H1 (cell line): ENCODE measurements around the gene CCDC71. TPM values are rescaled to one million over a fixed set of nuclear protein-coding genes. Genes with fewer than 3 reads are reported as not detected.

Experiments used
- CTCF ChIA-PET: fragments of 300-600 bp; sonication (Branson Sonifier 250); formaldehyde crosslinking; loops from one replicate; lab custom pipeline; 2021; ENCODE audit not compliant: partially characterized antibody; lab: Charles Lee
- POLR2A ChIA-PET: fragments of 300-600 bp; sonication (Branson Sonifier 250); formaldehyde crosslinking; loops from one replicate; lab custom pipeline; 2021; ENCODE audit warnings: inconsistent platforms; ENCODE audit not compliant: partially characterized antibody; lab: Charles Lee
- DNase-seq, 2 experiments: peaks; one replicate each; pipeline versions ENCODE4 v3.0.0 to v3.0.0-alpha.2; 2010 to 2022; ENCODE audit warnings: low spot score in 2 of 2, low read depth in 1 of 2, mixed read lengths in 1 of 2
- FAIRE-seq: peaks from 2 replicates; lab custom pipeline; 2011; peaks lifted over from hg19 to GRCh38; lab: Jason Lieb, UNC
- H2AFZ ChIP-seq: 2 replicates; pipeline ENCODE4 v1.8.1; 2012; ENCODE audit warnings: low read length, inconsistent platforms
- H2AK5ac ChIP-seq: 2 replicates; pipeline ENCODE4 v1.6.1; 2013; ENCODE audit warnings: low read depth, low read length
- H2BK120ac ChIP-seq: replicated peaks from 2 replicates; pipeline ENCODE3; 2013; ENCODE audit warnings: low read depth, low read length, inconsistent platforms
- H2BK12ac ChIP-seq: 2 replicates; pipeline ENCODE4 v1.6.1; 2013; ENCODE audit warnings: low read depth, low read length
- H2BK15ac ChIP-seq: 2 replicates; pipeline ENCODE4 v1.6.1; 2013; ENCODE audit warnings: low read length
- H2BK20ac ChIP-seq: 2 replicates; pipeline ENCODE4 v1.6.1; 2013; ENCODE audit warnings: low read length
- H2BK5ac ChIP-seq: 2 replicates; pipeline ENCODE4 v1.6.1; 2013; ENCODE audit warnings: low read depth, low read length
- H3K14ac ChIP-seq: 2 replicates; pipeline ENCODE4 v1.6.1; 2013; ENCODE audit warnings: inconsistent platforms; ENCODE audit not compliant: insufficient read length
- H3K18ac ChIP-seq: 2 replicates; pipeline ENCODE4 v1.6.1; 2013; ENCODE audit warnings: low read length; ENCODE audit errors: extremely low read depth
- H3K23ac ChIP-seq: 2 replicates; pipeline ENCODE4 v1.6.1; 2013; ENCODE audit warnings: inconsistent platforms; ENCODE audit not compliant: insufficient read length
- H3K23me2 ChIP-seq: 2 replicates; pipeline ENCODE4 v1.6.1; 2013; ENCODE audit warnings: low read depth, low read length
- H3K27ac ChIP-seq: 2 replicates; pipeline ENCODE4 v1.6.1; 2011; ENCODE audit warnings: low read depth, low read length, inconsistent platforms
- H3K27me3 ChIP-seq, 4 experiments: replicated peaks in 1 of 4; 1 replicate in 1 of 4; 2 replicates in 3 of 4; pipeline versions ENCODE4 v1.6.1 to v1.8.1; 2011 to 2013; ENCODE audit warnings: low read length in 3 of 4, mild to moderate bottlenecking in 3 of 4, inconsistent platforms in 2 of 4, mixed read lengths in 2 of 4, moderate library complexity in 1 of 4; ENCODE audit not compliant: control insufficient read depth in 3 of 4, insufficient read depth in 3 of 4; ENCODE audit errors: extremely low read depth in 1 of 4
- H3K36me3 ChIP-seq, 4 experiments: 2 replicates each; pipeline versions ENCODE4 v1.6.1 to v1.8.1; 2011 to 2013; ENCODE audit warnings: mild to moderate bottlenecking in 4 of 4, low read length in 3 of 4, moderate library complexity in 2 of 4, control low read depth in 1 of 4, inconsistent platforms in 1 of 4; ENCODE audit not compliant: insufficient read depth in 4 of 4, control insufficient read depth in 2 of 4
- H3K4ac ChIP-seq: replicated peaks from 2 replicates; pipeline ENCODE3; 2013; ENCODE audit warnings: low read length, low read depth, mixed read lengths, inconsistent platforms; ENCODE audit not compliant: insufficient read length
- H3K4me1 ChIP-seq, 4 experiments: replicated peaks in 1 of 4; 1 replicate in 1 of 4; 2 replicates in 3 of 4; pipeline versions ENCODE4 v1.6.1 to v1.8.1; 2011 to 2013; ENCODE audit warnings: low read length in 3 of 4, inconsistent platforms in 2 of 4, mixed read lengths in 1 of 4; ENCODE audit not compliant: insufficient read depth in 4 of 4, control insufficient read depth in 3 of 4
- H3K4me2 ChIP-seq, 2 experiments: 2 replicates each; pipeline versions ENCODE4 v1.6.1 to v1.8.1; 2011 to 2013; ENCODE audit warnings: low read depth in 2 of 2, low read length in 2 of 2, control low read depth in 1 of 2, inconsistent platforms in 1 of 2, mild to moderate bottlenecking in 1 of 2; ENCODE audit not compliant: insufficient read depth in 1 of 2
- H3K4me3 ChIP-seq, 4 experiments: fragments of 200-600, 300-600 bp in 1 of 4; sonication (generic), shearing (Covaris generic), sonication (Bioruptor Twin) in 1 of 4; 2 replicates each; pipeline versions ENCODE4 v1.5.1 to v1.8.1; 2011 to 2016; ENCODE audit warnings: low read length in 4 of 4, low read depth in 3 of 4, control low read depth in 2 of 4, inconsistent platforms in 2 of 4, mild to moderate bottlenecking in 2 of 4, mixed read lengths in 1 of 4, moderate library complexity in 1 of 4; ENCODE audit not compliant: insufficient read depth in 2 of 4; ENCODE audit errors: extremely low read depth in 1 of 4
- H3K56ac ChIP-seq: replicated peaks from 2 replicates; pipeline ENCODE3; 2013; ENCODE audit warnings: low read depth, mild to moderate bottlenecking, mixed read lengths, low read length, inconsistent platforms; ENCODE audit not compliant: insufficient read length
- H3K79me1 ChIP-seq: 2 replicates; pipeline ENCODE4 v1.6.1; 2013; ENCODE audit warnings: low read depth, low read length, control low read depth
- H3K79me2 ChIP-seq, 2 experiments: 2 replicates each; pipeline versions ENCODE4 v1.6.1 to v1.8.1; 2012 to 2013; ENCODE audit warnings: low read length in 2 of 2, mild to moderate bottlenecking in 2 of 2, inconsistent platforms in 1 of 2; ENCODE audit not compliant: insufficient read depth in 2 of 2, control insufficient read depth in 1 of 2
- H3K9ac ChIP-seq, 4 experiments: replicated peaks in 1 of 4; 1 replicate in 1 of 4; 2 replicates in 3 of 4; pipeline versions ENCODE4 v1.6.1 to v1.8.1; 2011 to 2013; ENCODE audit warnings: low read depth in 3 of 4, low read length in 3 of 4, control low read depth in 2 of 4, mild to moderate bottlenecking in 2 of 4, moderate library complexity in 2 of 4, inconsistent platforms in 1 of 4; ENCODE audit errors: extremely low read depth in 1 of 4
- H3K9me3 ChIP-seq, 2 experiments: 2 replicates each; pipeline versions ENCODE4 v1.6.1 to v1.8.1; 2012 to 2013; ENCODE audit warnings: mild to moderate bottlenecking in 2 of 2, moderate library complexity in 2 of 2, control low read depth in 1 of 2, inconsistent platforms in 1 of 2, low read depth in 1 of 2, low read length in 1 of 2, mixed read lengths in 1 of 2; ENCODE audit not compliant: insufficient read depth in 2 of 2
- H4K20me1 ChIP-seq, 2 experiments: replicated peaks in 1 of 2; 2 replicates each; pipeline versions ENCODE3 to v1.8.1; 2011 to 2013; ENCODE audit warnings: inconsistent platforms in 2 of 2, low read length in 2 of 2, mild to moderate bottlenecking in 1 of 2; ENCODE audit not compliant: insufficient read depth in 2 of 2, control insufficient read depth in 1 of 2
- H4K5ac ChIP-seq: 2 replicates; pipeline ENCODE4 v1.6.1; 2013; ENCODE audit warnings: low read length, low read depth, mixed read lengths, inconsistent platforms; ENCODE audit not compliant: insufficient read length
- H4K8ac ChIP-seq: 2 replicates; pipeline ENCODE4 v1.8.0; 2013; ENCODE audit warnings: mild to moderate bottlenecking, moderate library complexity, low read length, inconsistent platforms; ENCODE audit not compliant: insufficient read depth; ENCODE audit errors: extremely low read depth
- H4K91ac ChIP-seq: replicated peaks from 2 replicates; pipeline ENCODE3; 2013; ENCODE audit warnings: low read length, mixed read lengths, inconsistent platforms; ENCODE audit not compliant: insufficient read length
- BACH1 ChIP-seq: IDR thresholded peaks from 2 replicates; pipeline ENCODE4 v1.6.1; 2012; ENCODE audit warnings: low read length, improper control_type of control experiment
- BCL11A ChIP-seq, 2 experiments: IDR thresholded peaks; one replicate each; pipeline ENCODE4 v1.6.1; 2011; ENCODE audit warnings: low read depth in 2 of 2, low read length in 2 of 2, mild to moderate bottlenecking in 2 of 2
- BRCA1 ChIP-seq: IDR thresholded peaks from 2 replicates; pipeline ENCODE4 v1.6.1; 2012; ENCODE audit warnings: low read depth, low read length, improper control_type of control experiment
- CBX5 ChIP-seq: fragments of 300-800, 300-1000 bp; sonication (generic); IDR thresholded peaks from 2 replicates; pipeline ENCODE4 v1.7.1; 2016; ENCODE audit warnings: antibody characterized with exemption, low read length, low read depth
- EZH2 ChIP-seq: fragments of 200-600 bp; sonication (generic); IDR thresholded peaks from 2 replicates; pipeline ENCODE4 v1.7.1; 2012; ENCODE audit warnings: low read depth, mild to moderate bottlenecking, moderate library complexity, low read length, inconsistent platforms; ENCODE audit not compliant: severe bottlenecking
- JUND ChIP-seq: IDR thresholded peaks from 2 replicates; pipeline ENCODE4 v1.6.1; 2011; ENCODE audit warnings: mild to moderate bottlenecking, improper control_type of control experiment, low read length
- KDM5A ChIP-seq: fragments of 200-600 bp; IDR thresholded peaks from 2 replicates; pipeline ENCODE4 v1.7.1; 2012; ENCODE audit warnings: mild to moderate bottlenecking, low read length, inconsistent platforms, mixed read lengths
- RAD21 ChIP-seq, 2 experiments: IDR thresholded peaks in 1 of 2; conservative IDR thresholded peaks in 1 of 2; 2 replicates each; pipeline ENCODE4 v1.6.1; 2011; ENCODE audit warnings: low read depth in 2 of 2, low read length in 2 of 2, improper control_type of control experiment in 1 of 2, inconsistent platforms in 1 of 2, mild to moderate bottlenecking in 1 of 2, moderate library complexity in 1 of 2
- SAP30 ChIP-seq: fragments of 300-600 bp; sonication (generic); IDR thresholded peaks from 2 replicates; pipeline ENCODE4 v1.7.1; 2012; ENCODE audit warnings: low read length, moderate library complexity, mild to moderate bottlenecking, inconsistent platforms; ENCODE audit not compliant: insufficient read depth, insufficient replicate concordance
- YY1 ChIP-seq: IDR thresholded peaks from 2 replicates; pipeline ENCODE4 v1.6.1; 2011; ENCODE audit warnings: low read depth, mild to moderate bottlenecking, low read length
- ZNF274 ChIP-seq: IDR thresholded peaks from 2 replicates; pipeline ENCODE4 v1.7.0; 2012; ENCODE audit warnings: low read length, borderline replicate concordance; ENCODE audit errors: extremely low read depth
- WGBS, 2 experiments: shearing (Covaris generic) in 1 of 2; methylation state at CpG; one replicate each; pipeline versions ENCODE4 v1.1.6 to v1.1.7; 2013 to 2015; ENCODE audit warnings: low lambda C conversion rate in 2 of 2, mixed read lengths in 2 of 2, inconsistent platforms in 1 of 2, low coverage in 1 of 2, missing lambda C conversion rate in 1 of 2; ENCODE audit not compliant: insufficient replicate concordance in 2 of 2, insufficient coverage in 1 of 2, insufficient read length in 1 of 2; ENCODE audit errors: extremely low coverage in 1 of 2, missing lambda C conversion rate in 1 of 2; 5-methylcytosine and 5-hydroxymethylcytosine counted together
- polyA plus RNA-seq, 7 experiments: library from polyadenylated mRNA; depleted of rRNA in 3 of 7; stranded (reverse) in 5 of 7; unstranded in 2 of 7; fragments of >200 nt in 5 of 7; fragments of 200-250 nt in 2 of 7; gene quantifications; 1 replicate in 5 of 7; 2 replicates in 1 of 7; 4 replicates in 1 of 7; pipeline versions ENCODE4 v1.2.1 to v1.2.3, GENCODE V29; 2011 to 2013; ENCODE audit warnings: missing spikeins in 2 of 7, mixed read lengths in 2 of 7
- total RNA-seq: library from RNA; stranded (reverse); fragmentation: NEBNext Ultra II Directional; extraction: Animal tissue kit (Norgen Biotek cat#: 25700); gene quantifications from 2 replicates; pipeline ENCODE4 v1.2.1, GENCODE V29; 2021
- TF ChIP-seq, protein P1 (sequence below): IDR thresholded peaks from 2 replicates; pipeline ENCODE4 v1.6.1; 2011; ENCODE audit warnings: low read depth, mild to moderate bottlenecking, low read length; ENCODE audit not compliant: insufficient read depth

CCDC71 gene
- total and polyA plus RNA-seq, 2 of the 8 experiments (the other 6 are each of a cell fraction or from before 2014, with no cell fraction given): 26.7 to 57.4 TPM

DNA sequence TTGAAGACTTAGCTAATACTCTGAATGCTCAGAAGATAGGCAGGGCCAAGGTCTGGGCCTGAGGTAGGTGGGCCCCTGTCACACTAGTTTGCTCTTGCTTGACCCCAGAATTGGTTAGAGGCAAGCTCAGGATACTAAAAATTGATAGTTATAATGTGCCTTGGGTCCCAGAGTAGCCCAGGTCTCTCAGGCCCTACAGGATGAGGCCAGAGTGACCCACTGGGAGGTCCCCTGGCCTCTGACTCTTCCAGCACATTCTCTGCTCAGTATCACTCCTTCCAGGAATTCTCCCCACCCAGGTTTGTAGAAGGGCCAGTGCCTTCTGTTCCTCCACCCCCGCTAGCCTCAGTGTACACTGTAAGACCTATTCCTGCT, 4.6 kb upstream of the CCDC71 start:
- Histone ChIP-seq H3K79me1 (no peaks in the 10 kb centered on the region), H4K5ac (no peak overlapping the region), H2BK5ac (no peak overlapping the region), H3K4me1 (peaks cover 0 to 29% (median 15%) of the 10 kb centered on the region in 4 experiments; a peak in 6 of 7 replicates), H3K79me2 (peaks cover 0 to 2% of the 10 kb centered on the region in 2 experiments; a peak in 2 of 4 replicates), H4K91ac (no peak overlapping the region), H4K20me1 (no peaks in the 10 kb centered on the region), H3K4me3 (peak overlapping the region in 1 of 4 experiments; percentile 76; a peak in 2 of 8 replicates), H2BK20ac (no peak overlapping the region), H3K36me3 (no peaks in the 10 kb centered on the region), H3K4me2 (peak overlapping the region; percentile 64 to 92; a peak in 3 of 4 replicates), H3K23ac (no peak overlapping the region), H3K4ac (no peak overlapping the region), H3K9ac (no peak overlapping the region), H3K56ac (no peak overlapping the region), H3K23me2 (peaks cover 9% of the 10 kb centered on the region), H3K27ac (no peak overlapping the region), H3K27me3 (peaks cover 0 to 3% (median 0%) of the 10 kb centered on the region in 4 experiments; a peak in 2 of 7 replicates), H3K18ac (no peak overlapping the region), H2AK5ac (no peak overlapping the region), H2BK15ac (peak overlapping the region; percentile 23; the same call in 1 of the 2 replicates), H3K9me3 (no peaks in the 10 kb centered on the region), H2BK12ac (peak overlapping the region; percentile 6; the same call in 1 of the 2 replicates), H2AFZ (no peak overlapping the region), H2BK120ac (no peak overlapping the region), H4K8ac (peak overlapping the region; percentile 87; the same call in 1 of the 2 replicates), H3K14ac (no peak overlapping the region)
- 13% methylated on average over 1 of the region's 1 CpG; no CpG with 5 or more reads in 1 of the 2 experiments for WGBS, 2 experiments
- POLR2A ChIA-PET: interaction anchor here (1.2 to 2.1 kb wide), 9 partner anchors 8 to 188 kb away, joined by 3 to 8 read pairs (median 4); partner anchors contain the start of genes NDUFAF3, QRICH1 and WDR6
- CTCF ChIA-PET: interaction anchor here (0.6 to 5.9 kb wide), 36 partner anchors 8 to 406 kb away, joined by 3 to 38 read pairs (median 3); partner anchors contain the start of genes LAMB2 and USP4
- FAIRE-seq: no peak
- DNase-seq: no peak
- TF ChIP-seq ZNF274 (no peak), BCL11A (IDR thresholded peaks at IDR 0.05; ENCODE audit: low read depth in 2 of 2, low read length in 2 of 2) (no peak), RAD21 (IDR thresholded peaks at IDR 0.05 in 1 of 2, conservative IDR thresholded peaks at IDR 0.05 in 1 of 2; ENCODE audit: low read depth in 2 of 2, low read length in 2 of 2) (no peak), KDM5A (no peak), BRCA1 (no peak), SAP30 (no peak), CBX5 (no peak), BACH1 (no peak), YY1 (no peak), EZH2 (no peak), JUND (no peak)
- TF ChIP-seq, protein P1, sequence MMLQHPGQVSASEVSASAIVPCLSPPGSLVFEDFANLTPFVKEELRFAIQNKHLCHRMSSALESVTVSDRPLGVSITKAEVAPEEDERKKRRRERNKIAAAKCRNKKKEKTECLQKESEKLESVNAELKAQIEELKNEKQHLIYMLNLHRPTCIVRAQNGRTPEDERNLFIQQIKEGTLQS: no peak
